NT2/D1 (cell line): Measurements from ENCODE around the gene TFPI.

Source experiments
- SUZ12 ChIP-seq: IDR thresholded peaks from 2 replicates; pipeline ENCODE4 v1.6.1; 2011; ENCODE audit not compliant: insufficient read length, insufficient read depth; ENCODE audit errors: extremely low read depth
- YY1 ChIP-seq: IDR thresholded peaks from 2 replicates; pipeline ENCODE4 v1.6.1; 2011; ENCODE audit not compliant: insufficient read length, insufficient read depth
- ZNF274 ChIP-seq: IDR thresholded peaks from 2 replicates; pipeline ENCODE4 v1.6.1; 2011; ENCODE audit warnings: mild to moderate bottlenecking, low read depth, low read length

DNA sequence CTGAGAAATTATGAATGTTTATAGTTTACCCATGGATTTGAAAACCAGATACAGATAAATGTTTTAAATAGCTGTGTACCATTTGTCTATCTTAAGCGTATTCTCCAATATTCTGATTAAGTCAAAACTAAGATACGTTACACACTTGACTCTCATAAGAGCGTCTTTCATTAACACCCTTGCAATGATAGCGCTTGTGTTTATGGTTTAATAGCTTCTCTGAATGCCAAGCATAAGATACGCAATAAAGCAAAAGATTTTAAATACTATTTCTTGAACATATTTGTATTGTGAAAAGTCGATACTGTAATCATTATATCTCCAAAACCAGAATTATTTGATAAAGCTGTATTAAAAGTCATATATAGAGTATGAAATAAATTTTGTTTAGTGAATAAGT, 109.2 kb downstream of the TFPI start:
- TF ChIP-seq YY1: no peak
- no peak for TF ChIP-seq SUZ12
- no peak for TF ChIP-seq ZNF274
